Astrocyte (in vitro differentiated cells and primary cell): ENCODE results near the gene GRB10. TPM values are rescaled to one million over a fixed set of nuclear protein-coding genes. Genes with fewer than 3 reads are reported as not detected.

Source experiments
- DNase-seq: peaks from one replicate; pipeline ENCODE4 v3.0.0-alpha.2; 2010; ENCODE audit warnings: low read depth
- FAIRE-seq: peaks from 2 replicates; lab custom pipeline; 2011; peaks lifted over from hg19 to GRCh38; lab: Jason Lieb, UNC
- H2AFZ ChIP-seq: 2 replicates; pipeline ENCODE4 v1.6.0; 2012; ENCODE audit warnings: low read depth, low read length, inconsistent platforms
- H3K27ac ChIP-seq: 2 replicates; pipeline ENCODE4 v1.5.1; 2011; ENCODE audit warnings: low read depth, low read length, inconsistent platforms
- H3K27me3 ChIP-seq: 2 replicates; pipeline ENCODE4 v1.6.0; 2011; ENCODE audit warnings: low read length, inconsistent platforms; ENCODE audit not compliant: insufficient read depth
- H3K36me3 ChIP-seq: 2 replicates; pipeline ENCODE4 v1.5.1; 2011; ENCODE audit warnings: low read length, inconsistent platforms; ENCODE audit not compliant: insufficient read depth
- H3K4me1 ChIP-seq: 2 replicates; pipeline ENCODE4 v1.5.1; 2011; ENCODE audit warnings: low read length, inconsistent platforms; ENCODE audit not compliant: insufficient read depth
- H3K4me2 ChIP-seq: 2 replicates; pipeline ENCODE4 v1.6.0; 2012; ENCODE audit warnings: low read length, inconsistent platforms
- H3K4me3 ChIP-seq: 2 replicates; pipeline ENCODE4 v1.5.1; 2011; ENCODE audit warnings: low read depth, mild to moderate bottlenecking, low read length, inconsistent platforms; ENCODE audit not compliant: insufficient read depth
- H3K79me2 ChIP-seq: 2 replicates; pipeline ENCODE4 v1.6.0; 2012; ENCODE audit warnings: mild to moderate bottlenecking, low read length, inconsistent platforms; ENCODE audit not compliant: insufficient read depth
- H3K9ac ChIP-seq: 2 replicates; pipeline ENCODE4 v1.6.0; 2012; ENCODE audit warnings: mild to moderate bottlenecking, low read length, inconsistent platforms
- H3K9me3 ChIP-seq: 2 replicates; pipeline ENCODE4 v1.5.1; 2012; ENCODE audit warnings: low read depth, mild to moderate bottlenecking, low read length, inconsistent platforms; ENCODE audit not compliant: insufficient read depth
- H4K20me1 ChIP-seq: 2 replicates; pipeline ENCODE4 v1.6.0; 2012; ENCODE audit warnings: low read length, inconsistent platforms; ENCODE audit not compliant: insufficient read depth
- H3K27ac Mint-ChIP-seq: one replicate; pipeline ENCODE4 v1.8.0; 2021; ENCODE audit warnings: mild to moderate bottlenecking, mixed read lengths; ENCODE audit not compliant: unreplicated experiment
- H3K27me3 Mint-ChIP-seq: one replicate; pipeline ENCODE4 v1.8.0; 2021; ENCODE audit warnings: low read depth, mixed read lengths; ENCODE audit not compliant: unreplicated experiment
- H3K36me3 Mint-ChIP-seq: one replicate; pipeline ENCODE4 v1.8.0; 2021; ENCODE audit warnings: low read depth, mixed read lengths; ENCODE audit not compliant: unreplicated experiment
- H3K4me1 Mint-ChIP-seq: one replicate; pipeline ENCODE4 v1.8.0; 2021; ENCODE audit warnings: low read depth, mixed read lengths; ENCODE audit not compliant: unreplicated experiment
- H3K4me3 Mint-ChIP-seq: one replicate; pipeline ENCODE4 v1.8.0; 2021; ENCODE audit warnings: mild to moderate bottlenecking, moderate library complexity, mixed read lengths; ENCODE audit not compliant: unreplicated experiment
- H3K9me3 Mint-ChIP-seq: one replicate; pipeline ENCODE4 v1.8.0; 2021; ENCODE audit warnings: mild to moderate bottlenecking, mixed read lengths; ENCODE audit not compliant: unreplicated experiment
- CTCF ChIP-seq: IDR thresholded peaks from 2 replicates; pipeline ENCODE4 v1.5.1; 2011; ENCODE audit warnings: low read depth, mild to moderate bottlenecking, inconsistent platforms, low read length, moderate library complexity; ENCODE audit not compliant: insufficient read depth
- EZH2 ChIP-seq: IDR thresholded peaks from 2 replicates; pipeline ENCODE4 v1.6.1; 2012; ENCODE audit warnings: mild to moderate bottlenecking, low read length, inconsistent platforms; ENCODE audit not compliant: insufficient read depth
- total RNA-seq: library from RNA; stranded (reverse); gene quantifications from 2 replicates; pipeline ENCODE4 v1.2.1, GENCODE V29; 2021

The GRB10 gene
- total RNA-seq, 1 donor from 2014 or later, result 81.9 TPM

- Histone ChIP-seq H3K9me3 (no peaks in the 10 kb centered on the region), H3K4me3 (no peak overlapping the region), H3K27me3 (no peaks in the 10 kb centered on the region), H4K20me1 (peaks cover 95% of the 10 kb centered on the region), H3K79me2 (peaks cover 68% of the 10 kb centered on the region), H3K4me2 (peak overlapping the region; percentile 61), H3K4me1 (peaks cover 37% of the 10 kb centered on the region), H3K9ac (no peak overlapping the region), H3K27ac (peak overlapping the region; percentile 15), H2AFZ (no peak overlapping the region), H3K36me3 (peaks cover 14% of the 10 kb centered on the region)
- peak; percentile 85 for DNase-seq
- TF ChIP-seq CTCF (no peak), EZH2 (no peak)
- no peak overlapping the region for H3K27ac Mint-ChIP-seq
- H3K27me3 Mint-ChIP-seq, result no peaks in the 10 kb centered on the region
- H3K4me1 Mint-ChIP-seq, result peaks cover 26% of the 10 kb centered on the region
- H3K9me3 Mint-ChIP-seq, result peaks cover 3% of the 10 kb centered on the region
- H3K4me3 Mint-ChIP-seq, result no peak overlapping the region
- FAIRE-seq, result peak; percentile 78
- H3K36me3 Mint-ChIP-seq, result peaks cover 49% of the 10 kb centered on the region
Measured at GRCh38 chr7:50664461-50664922, 118.2 kb downstream of the GRB10 start.

GRCh38 chr7:50663396-50664102 is 119.1 kb downstream of the GRB10 start:
- peaks cover 37% of the 10 kb centered on the region for H3K4me1 ChIP-seq
- no peaks in the 10 kb centered on the region for H3K27me3 ChIP-seq
- H3K9ac ChIP-seq, result no peak overlapping the region
- H3K4me2 ChIP-seq, result no peak overlapping the region
- H4K20me1 ChIP-seq, result peaks cover 97% of the 10 kb centered on the region
- TF ChIP-seq EZH2, result no peak
- TF ChIP-seq CTCF, result no peak
- no peaks in the 10 kb centered on the region for H3K9me3 ChIP-seq
- Mint-ChIP-seq H3K36me3 (peaks cover 49% of the 10 kb centered on the region), H3K4me3 (no peak overlapping the region), H3K9me3 (no peaks in the 10 kb centered on the region), H3K27me3 (no peaks in the 10 kb centered on the region), H3K27ac (no peak overlapping the region), H3K4me1 (peaks cover 26% of the 10 kb centered on the region)
- DNase-seq (no peak), FAIRE-seq (no peak)
- peaks cover 14% of the 10 kb centered on the region for H3K36me3 ChIP-seq
- peaks cover 66% of the 10 kb centered on the region for H3K79me2 ChIP-seq
- H3K27ac ChIP-seq, result no peak overlapping the region
- no peak overlapping the region for H2AFZ ChIP-seq
- no peak overlapping the region for H3K4me3 ChIP-seq

- Mint-ChIP-seq H3K27ac (no peak overlapping the region), H3K27me3 (no peaks in the 10 kb centered on the region), H3K4me3 (no peak overlapping the region), H3K4me1 (peaks cover 26% of the 10 kb centered on the region), H3K36me3 (peaks cover 45% of the 10 kb centered on the region), H3K9me3 (no peaks in the 10 kb centered on the region)
- Histone ChIP-seq H3K9me3 (no peaks in the 10 kb centered on the region), H3K4me1 (peaks cover 34% of the 10 kb centered on the region), H3K9ac (no peak overlapping the region), H3K27ac (no peak overlapping the region), H3K27me3 (no peaks in the 10 kb centered on the region), H2AFZ (no peak overlapping the region), H3K79me2 (peaks cover 68% of the 10 kb centered on the region), H3K4me2 (no peak overlapping the region), H3K4me3 (no peak overlapping the region), H3K36me3 (peaks cover 20% of the 10 kb centered on the region), H4K20me1 (peaks cover 97% of the 10 kb centered on the region)
- TF ChIP-seq CTCF (no peak), EZH2 (no peak)
- DNase-seq, result no peak
- no peak for FAIRE-seq
Measured at GRCh38 chr7:50662996-50663395, 119.7 kb downstream of the GRB10 start.
